ENCODE results near the gene CNTN5. TPM values are rescaled to one million over a fixed set of nuclear protein-coding genes. Genes with fewer than 3 reads are reported as not detected.

Gene CNTN5
- total and polyA plus RNA-seq, 2 donors (not counting 1 experiment from before 2014, with no cell fraction given) = not detected

DNA sequence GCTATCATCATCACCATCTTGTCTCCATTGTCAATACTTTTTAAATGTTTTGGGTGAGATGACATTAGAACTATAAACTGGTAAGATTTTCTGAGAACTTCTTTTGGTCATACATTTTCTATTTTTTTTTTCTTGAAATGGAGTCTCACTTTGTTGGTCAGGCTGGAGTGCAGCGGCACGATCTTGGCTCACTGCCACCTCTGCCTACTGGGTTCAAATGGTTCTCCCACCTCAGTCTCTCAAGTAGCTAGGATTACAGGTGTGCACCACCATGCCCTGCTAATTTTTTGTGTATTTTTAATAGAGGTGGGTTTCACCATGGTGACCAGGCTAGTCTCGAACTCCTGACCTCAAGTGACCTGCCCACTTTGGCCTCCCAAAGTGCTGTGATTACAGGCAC is 880.4 kb downstream of the CNTN5 start:
- TF ChIP-seq, protein P1, sequence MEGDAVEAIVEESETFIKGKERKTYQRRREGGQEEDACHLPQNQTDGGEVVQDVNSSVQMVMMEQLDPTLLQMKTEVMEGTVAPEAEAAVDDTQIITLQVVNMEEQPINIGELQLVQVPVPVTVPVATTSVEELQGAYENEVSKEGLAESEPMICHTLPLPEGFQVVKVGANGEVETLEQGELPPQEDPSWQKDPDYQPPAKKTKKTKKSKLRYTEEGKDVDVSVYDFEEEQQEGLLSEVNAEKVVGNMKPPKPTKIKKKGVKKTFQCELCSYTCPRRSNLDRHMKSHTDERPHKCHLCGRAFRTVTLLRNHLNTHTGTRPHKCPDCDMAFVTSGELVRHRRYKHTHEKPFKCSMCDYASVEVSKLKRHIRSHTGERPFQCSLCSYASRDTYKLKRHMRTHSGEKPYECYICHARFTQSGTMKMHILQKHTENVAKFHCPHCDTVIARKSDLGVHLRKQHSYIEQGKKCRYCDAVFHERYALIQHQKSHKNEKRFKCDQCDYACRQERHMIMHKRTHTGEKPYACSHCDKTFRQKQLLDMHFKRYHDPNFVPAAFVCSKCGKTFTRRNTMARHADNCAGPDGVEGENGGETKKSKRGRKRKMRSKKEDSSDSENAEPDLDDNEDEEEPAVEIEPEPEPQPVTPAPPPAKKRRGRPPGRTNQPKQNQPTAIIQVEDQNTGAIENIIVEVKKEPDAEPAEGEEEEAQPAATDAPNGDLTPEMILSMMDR (IDR thresholded peaks at IDR 0.05) = no peak
- TF ChIP-seq EZH2 (IDR thresholded peaks at IDR 0.05; ENCODE audit: borderline replicate concordance, insufficient read depth, low read depth, low read length, poor library complexity, severe bottlenecking) = no peak
- H3K4me3 Mint-ChIP-seq = no peak overlapping the region
- H3K27ac Mint-ChIP-seq = no peak overlapping the region
- ChIA-PET CTCF (no interaction called here), POLR2A (no interaction called here)
- ATAC-seq (ENCODE audit: low read depth) (no peak), DNase-seq (no peak)
- 60% methylated on average over 1 of the region's 3 CpGs for WGBS (ENCODE audit: insufficient coverage)
- H3K27me3 ChIP-seq (replicated peaks in 1 of 4; ENCODE audit: control extremely low read depth in 1 of 4, control insufficient read depth in 3 of 4, insufficient read depth in 4 of 4, low read length in 3 of 4) = no peaks in the 10 kb centered on the region
- H4K20me1 ChIP-seq (ENCODE audit: control insufficient read depth, insufficient read depth, low read length, poor library complexity, severe bottlenecking) = no peaks in the 10 kb centered on the region
- H3K79me2 ChIP-seq (ENCODE audit: control insufficient read depth, insufficient read depth, low read length) = no peaks in the 10 kb centered on the region
- peaks cover 14% of the 10 kb centered on the region for H3K9me3 Mint-ChIP-seq (ENCODE audit: insufficient read depth)
- H3K9me3 ChIP-seq (ENCODE audit: control extremely low read depth in 1 of 3, control insufficient read depth in 2 of 3, insufficient read depth in 1 of 3, low read length in 2 of 3) = peaks cover 0 to 10% (median 3%) of the 10 kb centered on the region in 3 donors
- intact Hi-C loops (cut with micrococcal nuclease) = no loop called here
- H3K27ac ChIP-seq (ENCODE audit: low read length in 2 of 2) = no peak overlapping the region
- no peak overlapping the region for H3K4me2 ChIP-seq (replicated peaks; ENCODE audit: low read depth, low read length, poor library complexity, severe bottlenecking)
- no peak overlapping the region for H2AFZ ChIP-seq (ENCODE audit: insufficient read depth, low read depth, low read length, poor library complexity, severe bottlenecking)
- no peaks in the 10 kb centered on the region for H3K4me1 Mint-ChIP-seq
- no peaks in the 10 kb centered on the region for H3K36me3 ChIP-seq (replicated peaks in 1 of 2; ENCODE audit: control extremely low read depth in 1 of 2, control insufficient read depth in 1 of 2, extremely low read depth in 1 of 2, insufficient read depth in 2 of 2, low read length in 1 of 2)
- no peak overlapping the region for H3K4me3 ChIP-seq (ENCODE audit: control extremely low read depth in 1 of 5, extremely low read depth in 1 of 5, insufficient read depth in 1 of 5, low read depth in 2 of 5, low read length in 4 of 5)
- H3K9ac ChIP-seq (ENCODE audit: low read length) = no peak overlapping the region
- no peaks in the 10 kb centered on the region for H3K4me1 ChIP-seq (ENCODE audit: control insufficient read depth in 2 of 2, insufficient read depth in 2 of 2, low read length in 2 of 2)
- H3K27me3 Mint-ChIP-seq = no peaks in the 10 kb centered on the region

DNA sequence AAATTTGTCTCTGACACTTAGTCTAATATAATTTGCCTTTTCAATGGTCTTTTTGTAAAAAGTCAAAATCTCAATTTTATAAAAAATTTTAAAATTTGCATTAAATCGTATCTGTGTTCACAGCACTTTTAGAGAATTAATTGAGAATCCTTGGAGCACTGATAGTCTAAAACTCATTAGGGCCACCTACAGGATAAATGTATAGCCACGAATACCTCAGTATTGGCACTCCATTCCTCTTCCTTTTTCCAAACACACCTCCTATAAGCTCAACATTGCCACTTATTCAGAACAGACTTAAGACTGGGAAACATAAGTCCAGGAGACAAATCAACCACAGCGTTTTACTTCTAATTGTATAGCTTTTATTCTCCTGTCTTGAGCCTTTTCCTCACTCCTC is 890.4 kb downstream of the CNTN5 start:
- no peaks in the 10 kb centered on the region for H3K9me3 Mint-ChIP-seq (ENCODE audit: insufficient read depth)
- H3K36me3 ChIP-seq (replicated peaks in 1 of 2; ENCODE audit: control extremely low read depth in 1 of 2, control insufficient read depth in 1 of 2, extremely low read depth in 1 of 2, insufficient read depth in 2 of 2, low read length in 1 of 2) = no peaks in the 10 kb centered on the region
- H3K27me3 Mint-ChIP-seq = no peaks in the 10 kb centered on the region
- no peak overlapping the region for H3K27ac ChIP-seq (ENCODE audit: low read length in 2 of 2)
- H3K4me1 ChIP-seq (ENCODE audit: control insufficient read depth in 2 of 2, insufficient read depth in 2 of 2, low read length in 2 of 2) = no peaks in the 10 kb centered on the region
- TF ChIP-seq EZH2 (IDR thresholded peaks at IDR 0.05; ENCODE audit: borderline replicate concordance, insufficient read depth, low read depth, low read length, poor library complexity, severe bottlenecking) = no peak
- TF ChIP-seq, protein P1 (IDR thresholded peaks at IDR 0.05) = no peak
- ATAC-seq (ENCODE audit: low read depth) (no peak), DNase-seq (no peak)
- no peaks in the 10 kb centered on the region for H3K79me2 ChIP-seq (ENCODE audit: control insufficient read depth, insufficient read depth, low read length)
- no peaks in the 10 kb centered on the region for H3K27me3 ChIP-seq (replicated peaks in 1 of 4; ENCODE audit: control extremely low read depth in 1 of 4, control insufficient read depth in 3 of 4, insufficient read depth in 4 of 4, low read length in 3 of 4)
- 20% methylated on average over 2 of the region's 3 CpGs for WGBS (ENCODE audit: insufficient coverage)
- H3K4me2 ChIP-seq (replicated peaks; ENCODE audit: low read depth, low read length, poor library complexity, severe bottlenecking) = no peak overlapping the region
- H4K20me1 ChIP-seq (ENCODE audit: control insufficient read depth, insufficient read depth, low read length, poor library complexity, severe bottlenecking) = no peaks in the 10 kb centered on the region
- ChIA-PET POLR2A (no interaction called here), CTCF (no interaction called here)
- H3K9me3 ChIP-seq (ENCODE audit: control extremely low read depth in 1 of 3, control insufficient read depth in 2 of 3, insufficient read depth in 1 of 3, low read length in 2 of 3) = no peaks in the 10 kb centered on the region
- no peak overlapping the region for H3K4me3 Mint-ChIP-seq
- intact Hi-C loops (cut with micrococcal nuclease) = no loop called here
- H3K27ac Mint-ChIP-seq = no peak overlapping the region
- no peak overlapping the region for H2AFZ ChIP-seq (ENCODE audit: insufficient read depth, low read depth, low read length, poor library complexity, severe bottlenecking)
- no peak overlapping the region for H3K4me3 ChIP-seq (ENCODE audit: control extremely low read depth in 1 of 5, extremely low read depth in 1 of 5, insufficient read depth in 1 of 5, low read depth in 2 of 5, low read length in 4 of 5)
- H3K4me1 Mint-ChIP-seq = no peaks in the 10 kb centered on the region
- no peak overlapping the region for H3K9ac ChIP-seq (ENCODE audit: low read length)

Measured in B cell (primary cell).